H9 (cell line): ENCODE measurements around the gene AEN. TPM values are rescaled to one million over a fixed set of nuclear protein-coding genes. Genes with fewer than 3 reads are reported as not detected.

Experiments
- DNase-seq: peaks from one replicate; pipeline ENCODE4 v3.0.0-alpha.2; 2017
- H2AFZ ChIP-seq: one replicate; pipeline ENCODE4 v1.6.1; 2013; ENCODE audit warnings: mild to moderate bottlenecking, low read length, control low read depth, moderate library complexity
- H2AK5ac ChIP-seq: 2 replicates; pipeline ENCODE4 v1.6.1; 2013; ENCODE audit warnings: low read length, control low read depth, mixed read lengths; ENCODE audit not compliant: insufficient read length
- H2BK120ac ChIP-seq: one replicate; pipeline ENCODE4 v1.6.1; 2013; ENCODE audit warnings: low read depth, mild to moderate bottlenecking, low read length, control low read depth, inconsistent platforms; ENCODE audit not compliant: poor library complexity, severe bottlenecking
- H2BK12ac ChIP-seq: 2 replicates; pipeline ENCODE4 v1.6.1; 2013; ENCODE audit warnings: low read length, control low read depth, mixed read lengths, low read depth; ENCODE audit not compliant: insufficient read length
- H2BK15ac ChIP-seq: 2 replicates; pipeline ENCODE4 v1.6.1; 2013; ENCODE audit warnings: low read depth, low read length, control low read depth
- H2BK20ac ChIP-seq: one replicate; pipeline ENCODE4 v1.6.1; 2013; ENCODE audit warnings: low read depth, mild to moderate bottlenecking, low read length, control low read depth, inconsistent platforms; ENCODE audit not compliant: poor library complexity, severe bottlenecking
- H2BK5ac ChIP-seq: 2 replicates; pipeline ENCODE4 v1.6.1; 2013; ENCODE audit warnings: low read length, control low read depth, mixed read lengths; ENCODE audit not compliant: insufficient read length
- H3K14ac ChIP-seq: 2 replicates; pipeline ENCODE4 v1.6.1; 2013; ENCODE audit warnings: low read length, control low read depth; ENCODE audit not compliant: insufficient read depth
- H3K18ac ChIP-seq: 2 replicates; pipeline ENCODE4 v1.6.1; 2013; ENCODE audit warnings: low read depth, mild to moderate bottlenecking, mixed read lengths, low read length, control low read depth; ENCODE audit not compliant: insufficient read length
- H3K23ac ChIP-seq: 2 replicates; pipeline ENCODE4 v1.6.1; 2013; ENCODE audit warnings: low read length, control low read depth, mixed read lengths, low read depth; ENCODE audit not compliant: insufficient read length
- H3K23me2 ChIP-seq: 2 replicates; pipeline ENCODE4 v1.6.1; 2013; ENCODE audit warnings: low read depth, mild to moderate bottlenecking, mixed read lengths, low read length, control low read depth; ENCODE audit not compliant: insufficient read length, poor library complexity, severe bottlenecking
- H3K27ac ChIP-seq: 2 replicates; pipeline ENCODE4 v1.5.1; 2013; ENCODE audit warnings: low read length, control low read depth, mixed read lengths, low read depth; ENCODE audit not compliant: insufficient read length
- H3K27me3 ChIP-seq: 2 replicates; pipeline ENCODE4 v1.6.1; 2013; ENCODE audit warnings: low read length, control low read depth, inconsistent platforms; ENCODE audit not compliant: insufficient read depth
- H3K4ac ChIP-seq: 2 replicates; pipeline ENCODE4 v1.6.1; 2013; ENCODE audit warnings: low read depth, mild to moderate bottlenecking, control low read depth, inconsistent platforms, low read length, moderate library complexity
- H3K4me1 ChIP-seq: 2 replicates; pipeline ENCODE4 v1.6.1; 2013; ENCODE audit warnings: low read length, control low read depth, inconsistent platforms; ENCODE audit not compliant: insufficient read depth
- H3K4me2 ChIP-seq: 2 replicates; pipeline ENCODE4 v1.6.1; 2013; ENCODE audit warnings: low read length, control low read depth, mixed read lengths; ENCODE audit not compliant: insufficient read length, insufficient read depth
- H3K56ac ChIP-seq: 2 replicates; pipeline ENCODE4 v1.6.1; 2013; ENCODE audit warnings: low read depth, mild to moderate bottlenecking, mixed read lengths, low read length, control low read depth; ENCODE audit not compliant: insufficient read length
- H3K79me1 ChIP-seq: 2 replicates; pipeline ENCODE4 v1.6.1; 2013; ENCODE audit warnings: low read depth, mild to moderate bottlenecking, moderate library complexity, low read length, control low read depth, inconsistent platforms; ENCODE audit not compliant: insufficient read depth, poor library complexity, severe bottlenecking
- H3K79me2 ChIP-seq: 2 replicates; pipeline ENCODE4 v1.6.1; 2013; ENCODE audit warnings: low read length, control low read depth, inconsistent platforms; ENCODE audit not compliant: insufficient read depth
- H3K9ac ChIP-seq: 2 replicates; pipeline ENCODE4 v1.6.1; 2013; ENCODE audit warnings: low read length, control low read depth, mixed read lengths; ENCODE audit not compliant: insufficient read length; ENCODE audit errors: extremely low read depth
- H3K9me3 ChIP-seq: one replicate; pipeline ENCODE4 v1.6.1; 2013; ENCODE audit warnings: low read depth, low read length, inconsistent platforms; ENCODE audit not compliant: control insufficient read depth
- H3T11ph ChIP-seq: one replicate; pipeline ENCODE4 v1.6.1; 2013; ENCODE audit warnings: mild to moderate bottlenecking, low read length, control low read depth, inconsistent platforms
- H4K20me1 ChIP-seq: one replicate; pipeline ENCODE4 v1.6.1; 2013; ENCODE audit not compliant: control insufficient read depth, insufficient read length, insufficient read depth
- H4K5ac ChIP-seq: 2 replicates; pipeline ENCODE4 v1.6.1; 2013; ENCODE audit warnings: low read depth, mild to moderate bottlenecking, mixed read lengths, low read length, control low read depth; ENCODE audit not compliant: insufficient read length
- H4K8ac ChIP-seq: replicated peaks from 2 replicates; pipeline ENCODE4 v1.6.1; 2013; ENCODE audit warnings: low read length, control low read depth, mixed read lengths, low read depth; ENCODE audit not compliant: insufficient read length
- H4K91ac ChIP-seq: 2 replicates; pipeline ENCODE4 v1.6.1; 2013; ENCODE audit warnings: low read depth, mild to moderate bottlenecking, moderate library complexity, mixed read lengths, low read length, control low read depth; ENCODE audit not compliant: insufficient read length
- H3K27ac Mint-ChIP-seq, 3 experiments: 2 replicates in 2 of 3; 3 replicates in 1 of 3; pipeline ENCODE4 v1.8.0; 2020 to 2021; ENCODE audit warnings: mixed read lengths in 3 of 3, mild to moderate bottlenecking in 1 of 3, moderate library complexity in 1 of 3
- H3K27me3 Mint-ChIP-seq: 2 replicates; pipeline ENCODE4 v1.8.0; 2021; ENCODE audit warnings: low read depth, mild to moderate bottlenecking, moderate library complexity, mixed read lengths
- H3K36me3 Mint-ChIP-seq, 3 experiments: 2 replicates in 2 of 3; 3 replicates in 1 of 3; pipeline ENCODE4 v1.8.0; 2020 to 2021; ENCODE audit warnings: low read depth in 3 of 3, mixed read lengths in 3 of 3; ENCODE audit not compliant: insufficient read depth in 1 of 3
- H3K4me1 Mint-ChIP-seq, 2 experiments: 2 replicates each; pipeline ENCODE4 v1.8.0; 2020; ENCODE audit warnings: mixed read lengths in 2 of 2
- H3K4me3 Mint-ChIP-seq, 2 experiments: 2 replicates in 1 of 2; 3 replicates in 1 of 2; pipeline ENCODE4 v1.8.0; 2020 to 2021; ENCODE audit warnings: mild to moderate bottlenecking in 2 of 2, mixed read lengths in 2 of 2, moderate library complexity in 1 of 2
- H3K9me3 Mint-ChIP-seq, 2 experiments: 2 replicates in 1 of 2; 3 replicates in 1 of 2; pipeline ENCODE4 v1.8.0; 2020; ENCODE audit warnings: mild to moderate bottlenecking in 2 of 2, mixed read lengths in 2 of 2, moderate library complexity in 1 of 2
- WGBS: extraction: QIAGEN DNeasy Blood & Tissue Kit; methylation state at CpG from one replicate; pipeline ENCODE4 v1.1.7; 2013; ENCODE audit warnings: missing lambda C conversion rate, low lambda C conversion rate, mixed read lengths; ENCODE audit not compliant: insufficient read length; ENCODE audit errors: extremely low coverage; 5-methylcytosine and 5-hydroxymethylcytosine counted together
- total RNA-seq: library from RNA; stranded (reverse); gene quantifications from 2 replicates; pipeline ENCODE4 v1.2.1, GENCODE V29; 2021
- TF ChIP-seq, protein P1 (sequence below): fragments of 200-600 bp; sonication (generic); conservative IDR thresholded peaks from 3 replicates; pipeline ENCODE4 v1.8.0; 2021; ENCODE audit warnings: antibody characterized with exemption, mild to moderate bottlenecking

Gene AEN
- total RNA-seq, 1 experiment from 2014 or later = 132 TPM

DNA sequence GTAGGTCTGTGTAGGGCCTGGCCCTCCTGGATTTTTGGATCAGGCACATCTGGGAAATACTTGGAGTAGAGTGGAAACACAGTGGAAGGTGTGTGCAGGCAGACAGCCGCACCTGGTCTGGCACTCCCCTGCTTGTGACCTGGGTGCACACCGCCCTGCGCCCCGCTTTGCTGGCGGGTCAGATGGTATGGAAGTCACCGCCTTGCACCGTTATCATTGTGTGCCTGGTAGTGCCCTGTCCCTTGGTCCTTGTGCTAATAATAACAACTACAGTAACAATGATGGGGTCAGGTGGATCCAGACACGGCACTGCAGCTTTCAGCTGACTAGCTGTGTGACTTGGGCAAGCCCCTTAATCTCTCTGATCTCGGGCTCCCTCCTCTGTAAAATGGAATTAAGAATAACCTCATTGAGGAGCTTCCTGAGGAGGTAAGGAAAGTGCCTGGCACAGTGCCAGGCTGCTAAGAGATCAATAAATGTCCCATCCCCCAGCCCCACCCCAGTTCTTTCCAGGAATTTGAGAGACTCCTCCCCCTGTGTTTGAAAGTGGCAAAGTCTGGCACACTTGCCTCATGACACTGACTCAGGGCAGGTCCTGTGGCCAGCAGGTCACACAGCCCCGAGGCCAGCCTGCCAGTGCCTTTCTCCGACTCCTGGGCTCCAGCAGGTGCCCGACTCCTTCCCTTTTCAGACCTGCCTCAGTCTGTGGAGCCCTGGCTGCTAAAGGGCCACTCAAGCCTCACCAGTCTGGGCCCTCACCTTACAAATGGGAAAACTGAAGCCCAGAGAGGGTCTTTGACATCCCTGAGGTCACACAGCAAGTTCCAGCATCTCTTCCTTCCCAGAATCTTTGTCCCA is 27.4 kb downstream of the AEN start:
- Histone ChIP-seq H3K27ac (no peak overlapping the region), H4K91ac (no peak overlapping the region), H3K23ac (no peak overlapping the region), H3K79me1 (no peaks in the 10 kb centered on the region), H3K18ac (no peak overlapping the region), H3K4me1 (no peaks in the 10 kb centered on the region; the same call in 1 of the 2 replicates), H2AFZ (no peak overlapping the region), H4K20me1 (no peaks in the 10 kb centered on the region), H2BK120ac (no peak overlapping the region), H3K9ac (no peak overlapping the region), H2BK5ac (no peak overlapping the region), H3K4ac (no peak overlapping the region), H3K23me2 (no peaks in the 10 kb centered on the region), H3K4me2 (no peak overlapping the region), H3K79me2 (no peaks in the 10 kb centered on the region), H2BK20ac (no peak overlapping the region), H2BK12ac (no peak overlapping the region), H2AK5ac (no peak overlapping the region), H4K8ac (no peak overlapping the region), H3K56ac (no peak overlapping the region), H3K27me3 (no peaks in the 10 kb centered on the region), H4K5ac (no peak overlapping the region), H3K9me3 (no peaks in the 10 kb centered on the region), H3K14ac (no peak overlapping the region), H2BK15ac (no peak overlapping the region), H3T11ph (no peak overlapping the region)
- peak overlapping the region in 2 of 3 experiments; percentile 8 to 35; a peak in 3 of 7 replicates for H3K27ac Mint-ChIP-seq
- H3K9me3 Mint-ChIP-seq = no peaks in the 10 kb centered on the region
- DNase-seq = no peak
- H3K27me3 Mint-ChIP-seq = no peaks in the 10 kb centered on the region; the same call in 1 of the 2 replicates
- TF ChIP-seq, protein P1, sequence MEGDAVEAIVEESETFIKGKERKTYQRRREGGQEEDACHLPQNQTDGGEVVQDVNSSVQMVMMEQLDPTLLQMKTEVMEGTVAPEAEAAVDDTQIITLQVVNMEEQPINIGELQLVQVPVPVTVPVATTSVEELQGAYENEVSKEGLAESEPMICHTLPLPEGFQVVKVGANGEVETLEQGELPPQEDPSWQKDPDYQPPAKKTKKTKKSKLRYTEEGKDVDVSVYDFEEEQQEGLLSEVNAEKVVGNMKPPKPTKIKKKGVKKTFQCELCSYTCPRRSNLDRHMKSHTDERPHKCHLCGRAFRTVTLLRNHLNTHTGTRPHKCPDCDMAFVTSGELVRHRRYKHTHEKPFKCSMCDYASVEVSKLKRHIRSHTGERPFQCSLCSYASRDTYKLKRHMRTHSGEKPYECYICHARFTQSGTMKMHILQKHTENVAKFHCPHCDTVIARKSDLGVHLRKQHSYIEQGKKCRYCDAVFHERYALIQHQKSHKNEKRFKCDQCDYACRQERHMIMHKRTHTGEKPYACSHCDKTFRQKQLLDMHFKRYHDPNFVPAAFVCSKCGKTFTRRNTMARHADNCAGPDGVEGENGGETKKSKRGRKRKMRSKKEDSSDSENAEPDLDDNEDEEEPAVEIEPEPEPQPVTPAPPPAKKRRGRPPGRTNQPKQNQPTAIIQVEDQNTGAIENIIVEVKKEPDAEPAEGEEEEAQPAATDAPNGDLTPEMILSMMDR = no peak
- no peak overlapping the region for H3K4me3 Mint-ChIP-seq
- no CpG with 5 or more reads among the region's 12 CpGs for WGBS
- peaks cover 24 to 26% of the 10 kb centered on the region in 2 experiments for H3K4me1 Mint-ChIP-seq
- no peaks in the 10 kb centered on the region for H3K36me3 Mint-ChIP-seq
